Mucosa of descending colon (tissue), 3 donors: Measurements from ENCODE around the gene COL15A1. TPM values are rescaled to one million over a fixed set of nuclear protein-coding genes. Genes with fewer than 3 reads are reported as not detected.

ENCODE experiments used
- ATAC-seq: fragments of 200-7000 bp; cut with Tn5 transposase; one replicate; pipeline ENCODE4 v1.9.1; 2020; ENCODE audit warnings: mild to moderate bottlenecking, moderate library complexity
- DNase-seq, 3 donors: peaks; one replicate each; pipeline ENCODE4 v3.0.0-alpha.2; 2020
- H3K36me3 ChIP-seq: fragments of 200-600 bp; one replicate; pipeline ENCODE4 v1.8.0; 2021; ENCODE audit warnings: low read depth, mild to moderate bottlenecking
- H3K4me1 ChIP-seq: fragments of 200-600 bp; one replicate; pipeline ENCODE4 v1.8.0; 2021; ENCODE audit warnings: low read depth, mild to moderate bottlenecking
- H3K4me3 ChIP-seq: fragments of 200-600 bp; one replicate; pipeline ENCODE4 v1.8.0; 2021; ENCODE audit warnings: mild to moderate bottlenecking
- H3K9me3 ChIP-seq: fragments of 200-600 bp; one replicate; pipeline ENCODE4 v1.8.0; 2021; ENCODE audit warnings: mild to moderate bottlenecking
- CTCF ChIP-seq: fragments of 200-600 bp; IDR thresholded peaks from one replicate; pipeline ENCODE4 v1.8.0; 2022; ENCODE audit warnings: antibody characterized with exemption, mild to moderate bottlenecking
- intact Hi-C, 2 donors: fragments of 100-400 bp; cut with DNase I in 1 of 2; cut with micrococcal nuclease in 1 of 2; formaldehyde crosslinking; loops; one replicate each; pipeline versions ENCODE4 v1.11.0 to v1.11.1; 2022; cut with DNase I, micrococcal nuclease
- total RNA-seq, 3 donors: library from RNA; stranded (reverse); fragmentation: NEBNext Ultra II Directional in 2 of 3; extraction: Animal tissue kit (Norgen Biotek cat#: 25700) in 2 of 3; gene quantifications; one replicate each; pipeline versions ENCODE4 v1.2.1 to v1.2.4, GENCODE V29; 2021 to 2023
- donor health status: DM: no; HTN: no; CAD: no; lungs with moderate emphysema.
- donor health status: DM: no; HTN: no; CAD: no.
- donor health status: DM: no; HTN: yes; CAD: no.

Gene COL15A1
- total RNA-seq, 3 donors from 2014 or later, result 4.2 to 43.4 (median 11.2) TPM

GRCh38 chr9:99016681-99017387 lies 73.1 kb downstream of the COL15A1 start:
- Histone ChIP-seq H3K9me3 (no peaks in the 10 kb centered on the region), H3K36me3 (no peaks in the 10 kb centered on the region), H3K4me3 (no peak overlapping the region), H3K4me1 (no peaks in the 10 kb centered on the region)
- intact Hi-C loops, result no loop called here
- no peak for TF ChIP-seq CTCF
- no peak for ATAC-seq
- DNase-seq, result no peak

GRCh38 chr9:99018653-99019052 lies 74.9 kb downstream of the COL15A1 start:
- intact Hi-C loops, result no loop called here
- H3K4me1 ChIP-seq, result no peaks in the 10 kb centered on the region
- no peaks in the 10 kb centered on the region for H3K36me3 ChIP-seq
- H3K4me3 ChIP-seq, result no peak overlapping the region
- ATAC-seq, result no peak
- TF ChIP-seq CTCF, result no peak
- no peaks in the 10 kb centered on the region for H3K9me3 ChIP-seq
- DNase-seq, result no peak

- no peaks in the 10 kb centered on the region for H3K36me3 ChIP-seq
- no peak for TF ChIP-seq CTCF
- H3K4me1 ChIP-seq, result no peaks in the 10 kb centered on the region
- H3K4me3 ChIP-seq, result no peak overlapping the region
- ATAC-seq (peak; percentile 57), DNase-seq (no peak)
- intact Hi-C loops, result no loop called here
- H3K9me3 ChIP-seq, result no peaks in the 10 kb centered on the region
Observed at GRCh38 chr9:99019510-99020331, 76.0 kb downstream of the COL15A1 start.

- DNase-seq (no peak), ATAC-seq (no peak)
- Histone ChIP-seq H3K4me1 (no peaks in the 10 kb centered on the region), H3K9me3 (no peaks in the 10 kb centered on the region), H3K36me3 (no peaks in the 10 kb centered on the region), H3K4me3 (no peak overlapping the region)
- intact Hi-C loops, result no loop called here
- no peak for TF ChIP-seq CTCF
Observed at GRCh38 chr9:99020786-99021436, 77.2 kb downstream of the COL15A1 start.

- TF ChIP-seq CTCF, result no peak
- no peaks in the 10 kb centered on the region for H3K4me1 ChIP-seq
- no peak for DNase-seq
- intact Hi-C loops, result no loop called here
- H3K9me3 ChIP-seq, result no peaks in the 10 kb centered on the region
- no peak for ATAC-seq
- H3K36me3 ChIP-seq, result no peaks in the 10 kb centered on the region
- H3K4me3 ChIP-seq, result no peak overlapping the region
Observed at GRCh38 chr9:99021512-99021911, 77.8 kb downstream of the COL15A1 start.
